Cortex of kidney (tissue), 1 donor: Measurements from ENCODE around the gene COLEC11.
"Not testable (repeated sequence)": the region's sequence is repeated elsewhere in the genome, so short reads cannot be mapped to it uniquely, and the experiment has no call there.

Experiments
- DNase-seq: peaks from one replicate; lab custom pipeline; 2025; lab: John Stamatoyannopoulos, UW

The COLEC11 gene

GRCh38 chr2:3654531-3655225, 59.8 kb downstream of the COLEC11 start:
- DNase-seq = no peak

- DNase-seq = no peak
These were observed 61.2 kb downstream of the COLEC11 start for GRCh38 chr2:3655871-3656761.

- no peak for DNase-seq
These were observed 62.1 kb downstream of the COLEC11 start for GRCh38 chr2:3656762-3657721.

- DNase-seq = no peak
These were observed 63.0 kb downstream of the COLEC11 start, which contains the start of gene ALLC for GRCh38 chr2:3657881-3658280. Gene ALLC (plus strand): TSS chr2:3658200. CDS start chr2:3671158, 12,958 bp downstream.

- no peak for DNase-seq
These were observed 64.8 kb downstream of the COLEC11 start for GRCh38 chr2:3659447-3660432.

- not testable (repeated sequence) for DNase-seq
These were observed 65.7 kb downstream of the COLEC11 start for GRCh38 chr2:3660640-3661039.

GRCh38 chr2:3661149-3661660, 66.3 kb downstream of the COLEC11 start:
- DNase-seq = no peak

GRCh38 chr2:3662239-3662638, 67.3 kb downstream of the COLEC11 start:
- no peak for DNase-seq

- DNase-seq = no peak
These were observed 69.2 kb downstream of the COLEC11 start for GRCh38 chr2:3664118-3664517.

- DNase-seq = no peak
These were observed 70.0 kb downstream of the COLEC11 start for GRCh38 chr2:3664925-3665324.

- DNase-seq = no peak
These were observed 71.1 kb downstream of the COLEC11 start for GRCh38 chr2:3665886-3666612.

GRCh38 chr2:3666613-3666975, 71.7 kb downstream of the COLEC11 start:
- no peak for DNase-seq

GRCh38 chr2:3667151-3667631, 72.3 kb downstream of the COLEC11 start:
- no peak for DNase-seq

- no peak for DNase-seq
These were observed 74.7 kb downstream of the COLEC11 start for GRCh38 chr2:3669656-3670055.

GRCh38 chr2:3670376-3670775, 75.5 kb downstream of the COLEC11 start:
- DNase-seq = no peak

- DNase-seq = no peak
These were observed 76.0 kb downstream of the COLEC11 start for GRCh38 chr2:3670941-3671340.

- DNase-seq = no peak
These were observed 78.2 kb downstream of the COLEC11 start for GRCh38 chr2:3672861-3673678.

GRCh38 chr2:3674066-3674845, 79.3 kb downstream of the COLEC11 start:
- no peak for DNase-seq
